HEK293T (cell line): ENCODE results near the gene TIPIN.
A peak's percentile ranks its signal among the peaks of the same experiment; 100 is the strongest.
"Not testable (repeated sequence)": the region's sequence is repeated elsewhere in the genome, so short reads cannot be mapped to it uniquely, and the experiment has no call there.

Source experiments
- CTCF ChIA-PET: fragments of 350-600 bp; formaldehyde crosslinking; extraction: SDS; loops from one replicate; lab custom pipeline; 2021; ENCODE audit warnings: antibody characterized with exemption, inconsistent platforms; lab: Yijun Ruan, JAX
- POLR2A ChIA-PET: fragments of 350-600 bp; formaldehyde crosslinking; extraction: SDS; loops from one replicate; lab custom pipeline; 2020; ENCODE audit warnings: antibody characterized with exemption, inconsistent platforms; lab: Yijun Ruan, JAX
- DNase-seq: peaks from one replicate; pipeline ENCODE4 v3.0.0; 2012; ENCODE audit warnings: mixed read lengths; ENCODE audit errors: extremely low spot score
- ARNT ChIP-seq: fragments of 450-650 bp; IDR thresholded peaks from 2 replicates; pipeline ENCODE4 v1.6.1; 2017; ENCODE audit warnings: mild to moderate bottlenecking
- BHLHE40 ChIP-seq: fragments of 450-650 bp; IDR thresholded peaks from 2 replicates; pipeline ENCODE4 v1.6.1; 2016; ENCODE audit warnings: mild to moderate bottlenecking, moderate library complexity, borderline replicate concordance
- CTBP1 ChIP-seq: fragments of 450-650 bp; IDR thresholded peaks from 2 replicates; pipeline ENCODE4 v1.6.1; 2016; ENCODE audit warnings: borderline replicate concordance
- ELF4 ChIP-seq: fragments of 450-650 bp; IDR thresholded peaks from 2 replicates; pipeline ENCODE4 v1.6.1; 2017; ENCODE audit warnings: antibody characterized with exemption
- FOXA1 ChIP-seq: fragments of 450-650 bp; IDR thresholded peaks from 2 replicates; pipeline ENCODE4 v1.6.1; 2016; ENCODE audit warnings: mild to moderate bottlenecking
- FOXK2 ChIP-seq: fragments of 450-650 bp; IDR thresholded peaks from 2 replicates; pipeline ENCODE4 v1.6.1; 2016; ENCODE audit warnings: mild to moderate bottlenecking
- FOXM1 ChIP-seq: fragments of 450-650 bp; IDR thresholded peaks from 2 replicates; pipeline ENCODE4 v1.6.1; 2017; ENCODE audit warnings: mild to moderate bottlenecking, borderline replicate concordance
- HDGF ChIP-seq: fragments of 450-650 bp; IDR thresholded peaks from 2 replicates; pipeline ENCODE4 v1.6.1; 2017; ENCODE audit warnings: antibody characterized with exemption, borderline replicate concordance
- L3MBTL2 ChIP-seq: fragments of 450-650 bp; conservative IDR thresholded peaks from 2 replicates; pipeline ENCODE4 v1.6.1; 2016; ENCODE audit warnings: mild to moderate bottlenecking
- LEF1 ChIP-seq: fragments of 450-650 bp; IDR thresholded peaks from 2 replicates; pipeline ENCODE4 v1.6.1; 2017; ENCODE audit warnings: mild to moderate bottlenecking, borderline replicate concordance
- NFRKB ChIP-seq: fragments of 450-650 bp; IDR thresholded peaks from 2 replicates; pipeline ENCODE4 v1.6.1; 2016; ENCODE audit warnings: mild to moderate bottlenecking, moderate library complexity
- PKNOX1 ChIP-seq: fragments of 450-650 bp; IDR thresholded peaks from 2 replicates; pipeline ENCODE4 v1.6.1; 2016
- SP1 ChIP-seq: fragments of 450-650 bp; IDR thresholded peaks from 2 replicates; pipeline ENCODE4 v1.6.1; 2017
- SUZ12 ChIP-seq: fragments of 450-650 bp; IDR thresholded peaks from 2 replicates; pipeline ENCODE4 v1.6.1; 2016; ENCODE audit warnings: mild to moderate bottlenecking
- TARDBP ChIP-seq: fragments of 450-650 bp; IDR thresholded peaks from 2 replicates; pipeline ENCODE4 v1.6.1; 2016
- ZNF384 ChIP-seq: fragments of 450-650 bp; IDR thresholded peaks from 2 replicates; pipeline ENCODE4 v1.6.1; 2016

The TIPIN gene

GRCh38 chr15:66388043-66388363 is 31.5 kb upstream of the TIPIN start:
- no peak for TF ChIP-seq PKNOX1
- TF ChIP-seq NFRKB: no peak
- no peak for TF ChIP-seq LEF1
- no peak for TF ChIP-seq BHLHE40
- no peak for TF ChIP-seq FOXM1
- no peak for TF ChIP-seq FOXK2
- no peak for TF ChIP-seq SUZ12
- TF ChIP-seq ARNT: no peak
- TF ChIP-seq SP1: no peak
- TF ChIP-seq L3MBTL2: no peak; the same call in 1 of the 2 replicates
- DNase-seq: no peak
- POLR2A ChIA-PET: interaction anchor here (0.9 to 4.3 kb wide), 11 partner anchors 12 to 1083 kb away, joined by 3 to 35 read pairs (median 4); partner anchors contain the start of genes RAB11A, RNU5B-1, SNAPC5 and TIPIN
- CTCF ChIA-PET: interaction anchor here (1.0 to 1.9 kb wide), 4 partner anchors 24 to 110 kb away, joined by 3 to 11 read pairs (median 6); partner anchors contain the start of gene SNAPC5

GRCh38 chr15:66387163-66388042 is 30.9 kb upstream of the TIPIN start:
- ChIA-PET CTCF (interaction anchor here (1.0 to 1.9 kb wide), 5 partner anchors 16 to 111 kb away, joined by 3 to 11 read pairs (median 7); partner anchors contain the start of gene SNAPC5), POLR2A (interaction anchor here (0.9 to 4.3 kb wide), 16 partner anchors 9 to 1083 kb away, joined by 3 to 35 read pairs (median 4); partner anchors contain the start of genes RAB11A, RNU5B-1, SNAPC5 and TIPIN)
- TF ChIP-seq SP1 (no peak), ZNF384 (no peak), BHLHE40 (no peak), ELF4 (no peak), FOXA1 (no peak), PKNOX1 (no peak), CTBP1 (no peak), SUZ12 (no peak), FOXK2 (no peak), LEF1 (no peak), L3MBTL2 (no peak; the same call in 1 of the 2 replicates), TARDBP (no peak), FOXM1 (no peak), HDGF (no peak), ARNT (no peak), NFRKB (no peak)
- peak; percentile 52 for DNase-seq

- ChIA-PET POLR2A (interaction anchor here (1.0 to 4.3 kb wide), 11 partner anchors 8 to 465 kb away, joined by 3 to 35 read pairs (median 4); partner anchors contain the start of genes SNAPC5 and TIPIN), CTCF (interaction anchor here (0.6 to 1.7 kb wide), 2 partner anchors 17 to 113 kb away, joined by 3 to 8 read pairs; no protein-coding TSS in a partner anchor)
- DNase-seq: peak; percentile 96
- TF ChIP-seq SP1 (no peak), FOXM1 (no peak), BHLHE40 (no peak), FOXK2 (no peak; the same call in 1 of the 2 replicates), ARNT (no peak), HDGF (no peak), ZNF384 (peak; percentile 93), PKNOX1 (peak; percentile 79), ELF4 (no peak; the same call in 1 of the 2 replicates), FOXA1 (no peak), CTBP1 (peak; percentile 34; the same call in 1 of the 2 replicates), TARDBP (peak; percentile 94), L3MBTL2 (peak; percentile 87), LEF1 (no peak), SUZ12 (no peak), NFRKB (no peak)
Measured at GRCh38 chr15:66386204-66387123, 30.0 kb upstream of the TIPIN start, which contains the start of gene MAP2K1. MAP2K1 (plus strand) TSS chr15:66386912; CDS start chr15:66387348, 436 bp downstream.

GRCh38 chr15:66381376-66381775 is 24.9 kb upstream of the TIPIN start:
- POLR2A ChIA-PET, DNase-seq, CTCF ChIA-PET: not testable (repeated sequence)

GRCh38 chr15:66378814-66379430 is 22.4 kb upstream of the TIPIN start:
- ChIA-PET POLR2A (interaction anchor here (1.1 kb wide), 1 partner anchor 8 kb away, joined by 3 read pairs; the partner anchor contains the start of gene MAP2K1), CTCF (no interaction called here)
- TF ChIP-seq PKNOX1: no peak
- TF ChIP-seq ARNT: no peak
- no peak for TF ChIP-seq BHLHE40
- no peak for TF ChIP-seq SUZ12
- TF ChIP-seq HDGF: no peak
- TF ChIP-seq ZNF384: no peak
- no peak for TF ChIP-seq LEF1
- no peak for TF ChIP-seq SP1
- no peak for TF ChIP-seq FOXK2
- TF ChIP-seq L3MBTL2: no peak
- TF ChIP-seq NFRKB: no peak
- TF ChIP-seq FOXM1: no peak
- TF ChIP-seq TARDBP: no peak
- no peak for TF ChIP-seq CTBP1
- no peak for TF ChIP-seq FOXA1
- no peak for TF ChIP-seq ELF4
- no peak for DNase-seq
